COLO829 (cell line): ENCODE data around the gene NAALADL2.
"Not testable (repeated sequence)": the region's sequence is repeated elsewhere in the genome, so short reads cannot be mapped to it uniquely, and the experiment has no call there.

ENCODE experiments used
- DNase-seq: peaks from one replicate; pipeline ENCODE4 v3.0.0; 2012; ENCODE audit warnings: low spot score

Gene NAALADL2

GRCh38 chr3:175485436-175485835, 626.3 kb downstream of the NAALADL2 start:
- no peak for DNase-seq

GRCh38 chr3:175486255-175486654, 627.1 kb downstream of the NAALADL2 start:
- no peak for DNase-seq

- DNase-seq: no peak
Measured at GRCh38 chr3:175489406-175489805, 630.3 kb downstream of the NAALADL2 start.

- DNase-seq: no peak
Measured at GRCh38 chr3:175493301-175493700, 634.2 kb downstream of the NAALADL2 start.

GRCh38 chr3:175495331-175495730, 636.2 kb downstream of the NAALADL2 start:
- no peak for DNase-seq

- DNase-seq: no peak
Measured at GRCh38 chr3:175502155-175502554, 643.0 kb downstream of the NAALADL2 start.

- no peak for DNase-seq
Measured at GRCh38 chr3:175511219-175511785, 652.2 kb downstream of the NAALADL2 start.

GRCh38 chr3:175512700-175513099, 653.6 kb downstream of the NAALADL2 start:
- DNase-seq: no peak

GRCh38 chr3:175518459-175518858, 659.3 kb downstream of the NAALADL2 start:
- no peak for DNase-seq

GRCh38 chr3:175521406-175521805, 662.3 kb downstream of the NAALADL2 start:
- no peak for DNase-seq

- no peak for DNase-seq
Measured at GRCh38 chr3:175526191-175526590, 667.1 kb downstream of the NAALADL2 start.

GRCh38 chr3:175526609-175527280, 667.6 kb downstream of the NAALADL2 start:
- DNase-seq: peak; percentile 40

GRCh38 chr3:175528693-175529092, 669.6 kb downstream of the NAALADL2 start:
- DNase-seq: not testable (repeated sequence)

- DNase-seq: no peak
Measured at GRCh38 chr3:175535351-175535750, 676.2 kb downstream of the NAALADL2 start.

GRCh38 chr3:175546115-175546514, 687.0 kb downstream of the NAALADL2 start:
- DNase-seq: no peak

- DNase-seq: no peak
Measured at GRCh38 chr3:175552929-175553328, 693.8 kb downstream of the NAALADL2 start.

- no peak for DNase-seq
Measured at GRCh38 chr3:175554801-175555200, 695.7 kb downstream of the NAALADL2 start.

GRCh38 chr3:175558261-175558660, 699.1 kb downstream of the NAALADL2 start:
- DNase-seq: no peak

GRCh38 chr3:175564363-175564762, 705.2 kb downstream of the NAALADL2 start:
- DNase-seq: no peak

GRCh38 chr3:175571096-175571495, 712.0 kb downstream of the NAALADL2 start:
- no peak for DNase-seq

- DNase-seq: no peak
Measured at GRCh38 chr3:175573226-175573625, 714.1 kb downstream of the NAALADL2 start.

GRCh38 chr3:175580318-175580717, 721.2 kb downstream of the NAALADL2 start:
- no peak for DNase-seq

GRCh38 chr3:175585898-175586297, 726.8 kb downstream of the NAALADL2 start:
- DNase-seq: peak; percentile 25

- DNase-seq: no peak
Measured at GRCh38 chr3:175590745-175591144, 731.6 kb downstream of the NAALADL2 start.
